Skin of body (tissue), 2 donors: ENCODE measurements around the gene EXOSC3. TPM values are rescaled to one million over a fixed set of nuclear protein-coding genes. Genes with fewer than 3 reads are reported as not detected.

Source experiments
- DNase-seq: peaks from one replicate; lab custom pipeline; 2025; lab: John Stamatoyannopoulos, UW
- total RNA-seq: library from RNA; depleted of rRNA; stranded (reverse); fragments of >200 nt; gene quantifications from one replicate; pipeline ENCODE4 v1.2.3, GENCODE V29; 2014

The EXOSC3 gene
- total RNA-seq, 1 donor from 2014 or later: 25.4 TPM

GRCh38 chr9:37732952-37733351 is 51.9 kb downstream of the EXOSC3 start:
- DNase-seq: no peak

DNA sequence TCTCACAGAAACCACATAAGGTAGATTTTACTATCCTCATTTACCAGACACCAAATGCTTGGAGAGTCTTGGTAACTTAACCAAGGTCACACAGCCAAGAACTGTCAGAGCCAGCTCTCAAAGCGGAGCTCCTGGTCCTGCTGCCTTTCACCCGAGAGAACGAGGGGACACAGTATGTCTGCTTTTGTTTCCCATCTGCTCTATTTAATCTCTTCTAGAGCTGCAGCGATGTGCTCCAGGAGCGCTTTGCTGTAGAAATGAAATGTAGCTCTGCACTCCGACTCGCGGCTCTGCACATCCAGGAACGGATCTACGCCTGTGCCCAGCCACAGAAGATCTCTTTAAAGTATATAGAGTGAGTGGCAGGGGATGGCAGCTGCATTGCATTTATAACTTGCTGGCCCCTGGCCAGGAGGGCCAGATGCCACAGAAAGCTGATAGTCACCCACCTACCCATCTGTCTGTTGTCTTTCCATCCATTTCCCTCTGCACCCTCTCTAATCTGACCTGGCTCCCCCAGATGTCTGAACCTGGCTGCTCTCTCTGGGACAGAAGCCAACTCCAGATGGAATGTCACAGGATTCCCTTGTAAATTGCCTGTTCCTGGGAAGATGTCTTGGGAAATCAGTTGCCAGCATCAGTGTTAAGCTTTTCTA is 52.6 kb downstream of the EXOSC3 start:
- no peak for DNase-seq

DNA sequence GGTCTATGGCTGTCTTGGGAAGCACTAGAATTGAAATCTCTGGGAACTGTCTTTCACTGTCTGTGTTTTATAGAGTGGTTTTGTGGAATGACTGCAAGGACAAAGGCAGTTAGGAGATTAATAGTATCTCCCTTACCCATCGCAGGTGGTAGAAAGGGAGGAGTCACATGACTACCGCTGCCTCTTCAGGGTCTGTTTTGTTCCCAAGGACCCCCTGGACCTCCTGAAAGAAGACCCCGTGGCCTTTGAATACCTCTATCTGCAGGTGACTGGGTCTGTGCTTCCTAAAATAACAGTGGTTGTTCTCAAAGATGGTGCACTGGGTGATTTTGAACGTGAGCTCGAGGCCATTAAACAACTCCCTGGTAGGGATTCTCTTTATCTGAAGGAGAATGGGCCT is 54.0 kb downstream of the EXOSC3 start:
- no peak for DNase-seq

GRCh38 chr9:37730256-37730655 is 54.6 kb downstream of the EXOSC3 start:
- DNase-seq: no peak

Other genes starting within 250 kb of the EXOSC3 start
- 6.3 TPM for gene FBXO10, start 208.7 kb downstream of the EXOSC3 start, total RNA-seq
- gene TOMM5, start 192.5 kb downstream of the EXOSC3 start, total RNA-seq: 81.3 TPM
- 2.1 TPM for gene FRMPD1, start 134.1 kb downstream of the EXOSC3 start, total RNA-seq
- gene TRMT10B, start 31.3 kb downstream of the EXOSC3 start, total RNA-seq: 7.1 TPM
- 20.3 TPM for gene DCAF10, start 15.7 kb upstream of the EXOSC3 start, total RNA-seq
- 31.1 TPM for gene SLC25A51, start 119.1 kb upstream of the EXOSC3 start, total RNA-seq